ENCODE measurements around the gene PCLAF.

DNA sequence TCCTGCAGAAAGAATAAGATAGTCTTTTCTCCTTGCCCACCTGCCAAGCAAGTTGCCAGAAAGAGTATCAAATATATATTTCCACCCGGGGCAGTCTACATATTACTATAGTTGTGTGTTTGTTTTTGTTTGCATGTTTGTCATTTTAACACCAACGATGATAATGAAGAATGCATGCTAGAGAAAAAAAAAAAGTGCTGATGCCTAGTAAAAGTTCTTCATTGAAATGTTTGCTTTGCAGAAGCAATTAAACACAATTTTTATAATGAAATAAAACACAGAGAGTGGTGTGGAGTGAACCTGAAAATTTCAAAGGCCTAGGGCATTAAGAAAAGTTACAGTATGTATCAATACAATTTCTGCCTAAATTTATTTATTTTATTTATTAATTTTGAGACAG lies 2.5 kb upstream of the PCLAF start:
- TF ChIP-seq NFIC (IDR thresholded peaks at IDR 0.05) (no peak), TCF12 (IDR thresholded peaks at IDR 0.05; ENCODE audit: low read depth) (no peak), MAX (IDR thresholded peaks at IDR 0.05) (no peak), RAD21 (IDR thresholded peaks at IDR 0.05; ENCODE audit: low read depth) (no peak), YY1 (IDR thresholded peaks at IDR 0.05; ENCODE audit: low read depth) (no peak), TEAD4 (IDR thresholded peaks at IDR 0.05) (no peak), EGR1 (IDR thresholded peaks at IDR 0.05) (no peak), EP300 (IDR thresholded peaks at IDR 0.05; ENCODE audit: borderline replicate concordance) (no peak), TAF1 (IDR thresholded peaks at IDR 0.05; ENCODE audit: low read depth) (no peak), CREB1 (IDR thresholded peaks at IDR 0.05; ENCODE audit: low read depth) (no peak), FOXM1 (IDR thresholded peaks at IDR 0.05; ENCODE audit: borderline replicate concordance, low read depth) (no peak), REST (IDR thresholded peaks at IDR 0.05; ENCODE audit: low read depth) (no peak)
- TF ChIP-seq, protein P1, sequence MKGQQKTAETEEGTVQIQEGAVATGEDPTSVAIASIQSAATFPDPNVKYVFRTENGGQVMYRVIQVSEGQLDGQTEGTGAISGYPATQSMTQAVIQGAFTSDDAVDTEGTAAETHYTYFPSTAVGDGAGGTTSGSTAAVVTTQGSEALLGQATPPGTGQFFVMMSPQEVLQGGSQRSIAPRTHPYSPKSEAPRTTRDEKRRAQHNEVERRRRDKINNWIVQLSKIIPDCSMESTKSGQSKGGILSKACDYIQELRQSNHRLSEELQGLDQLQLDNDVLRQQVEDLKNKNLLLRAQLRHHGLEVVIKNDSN (IDR thresholded peaks at IDR 0.05): no peak

All from Ishikawa (cell line).